ENCODE results near the gene SLC25A26.
A peak's percentile ranks its signal among the peaks of the same experiment; 100 is the strongest.
"Not testable (repeated sequence)": the region's sequence is repeated elsewhere in the genome, so short reads cannot be mapped to it uniquely, and the experiment has no call there.

The SLC25A26 gene

DNA sequence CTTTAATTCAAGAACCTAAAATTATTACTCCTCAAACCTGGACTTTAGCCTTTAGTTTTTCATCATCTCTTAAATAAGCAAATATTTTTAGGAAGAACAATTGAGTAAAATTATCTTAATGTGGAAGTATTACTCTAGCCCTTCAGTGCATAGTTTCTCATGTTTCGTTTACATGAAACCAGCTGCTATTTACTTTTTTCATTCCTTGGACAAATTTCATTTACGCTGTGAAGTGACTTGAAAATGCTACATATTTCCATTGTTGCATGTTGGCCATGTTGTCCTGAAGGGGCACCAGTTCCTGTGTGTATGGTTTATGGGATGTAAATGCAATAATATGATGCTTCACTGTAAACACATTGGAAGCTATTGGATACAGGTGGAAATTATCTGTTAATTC is 49.9 kb downstream of the SLC25A26 start:
- no peak for FAIRE-seq

DNA sequence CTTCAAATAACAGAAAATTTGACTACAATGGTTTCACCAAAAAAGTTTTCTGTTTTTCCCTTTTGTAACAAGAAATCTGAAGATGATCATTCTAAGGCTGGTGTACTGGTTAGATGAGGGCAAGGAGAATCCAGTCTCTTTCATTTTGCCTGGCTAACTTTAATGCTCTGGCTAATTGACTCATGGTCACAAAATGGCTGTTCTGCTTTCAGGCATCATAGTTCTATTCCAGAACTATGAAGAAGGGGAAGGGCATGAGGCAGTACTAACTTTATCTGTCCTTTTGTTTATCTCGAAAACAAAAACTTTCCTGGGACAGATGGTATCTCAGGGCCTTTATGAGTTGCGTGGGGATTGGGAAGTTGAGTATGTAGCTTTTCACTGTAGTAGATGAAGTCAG is 50.4 kb downstream of the SLC25A26 start:
- no peak for FAIRE-seq

- FAIRE-seq, result peak; percentile 21
Observed at GRCh38 chr3:66272016-66272415, 51.2 kb downstream of the SLC25A26 start.

- FAIRE-seq, result not testable (repeated sequence)
Observed at GRCh38 chr3:66274837-66275236, 54.0 kb downstream of the SLC25A26 start.

DNA sequence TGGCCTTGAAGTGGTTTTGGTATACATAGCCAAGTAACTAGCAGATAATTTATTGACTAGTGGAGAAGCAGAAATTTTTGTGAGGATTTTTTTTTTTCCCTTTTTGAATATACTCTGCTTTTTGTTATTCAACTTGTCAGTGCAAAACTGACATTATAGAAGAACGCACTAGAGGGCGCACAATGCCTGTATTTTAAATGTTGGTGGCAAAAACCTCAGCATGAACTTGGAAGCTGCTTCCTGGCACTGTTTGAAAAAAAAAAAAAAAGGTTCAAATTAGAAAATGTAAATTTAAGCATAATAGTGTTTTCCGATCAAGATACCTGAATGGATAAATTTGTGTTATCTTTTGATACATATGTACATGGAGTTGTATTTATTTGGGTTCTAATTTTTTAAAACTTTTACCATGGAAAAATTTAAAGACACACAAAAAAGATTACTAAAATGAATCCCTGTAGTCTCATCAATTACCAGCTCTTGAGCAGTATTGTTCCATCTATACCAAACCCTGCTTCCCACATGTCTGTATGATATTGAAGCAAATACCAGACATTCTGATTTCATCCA is 56.0 kb downstream of the SLC25A26 start:
- peak; percentile 89 for FAIRE-seq

- no peak for FAIRE-seq
Observed at GRCh38 chr3:66279168-66279567, 58.4 kb downstream of the SLC25A26 start.

GRCh38 chr3:66280304-66280703 is 59.5 kb downstream of the SLC25A26 start:
- FAIRE-seq, result no peak

DNA sequence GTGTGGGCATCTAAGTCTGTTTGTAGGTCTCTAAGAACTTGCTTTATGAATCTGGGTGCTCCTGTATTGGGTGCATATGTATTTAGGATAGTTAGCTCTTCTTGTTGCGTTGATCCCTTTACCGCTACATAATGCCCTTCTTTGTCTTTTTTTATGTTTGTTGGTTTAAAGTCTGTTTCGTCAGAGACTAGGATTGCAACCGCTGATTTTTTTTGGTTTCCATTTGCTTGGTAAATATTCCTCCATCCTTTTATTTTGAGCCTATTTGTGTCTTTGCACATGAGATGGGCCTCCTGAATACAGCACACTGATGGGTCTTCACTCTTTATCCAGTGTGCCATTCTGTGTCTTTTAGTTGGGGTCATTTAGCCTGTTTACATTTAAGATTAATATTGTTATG is 71.1 kb downstream of the SLC25A26 start:
- not testable (repeated sequence) for FAIRE-seq

GRCh38 chr3:66297260-66297873 is 76.6 kb downstream of the SLC25A26 start:
- FAIRE-seq, result no peak

DNA sequence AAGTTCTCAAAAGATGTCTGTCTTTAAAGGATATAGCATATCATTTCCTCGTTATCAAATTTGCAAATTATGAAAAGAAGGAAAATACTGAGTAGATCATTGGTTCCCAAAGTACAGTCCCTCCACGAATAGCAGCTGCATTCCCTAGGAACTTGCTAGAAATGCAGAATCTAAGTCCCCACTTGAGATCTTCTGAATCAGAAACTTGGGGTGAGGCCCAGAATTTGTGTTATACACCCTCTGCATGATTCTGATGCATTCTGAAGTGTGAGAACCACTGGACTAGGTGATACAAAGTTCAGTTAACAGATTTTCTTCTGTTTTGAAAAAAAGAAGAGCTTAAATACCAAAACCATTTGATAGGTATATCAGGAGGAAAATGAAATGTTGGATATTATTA is 77.1 kb downstream of the SLC25A26 start:
- FAIRE-seq, result no peak

DNA sequence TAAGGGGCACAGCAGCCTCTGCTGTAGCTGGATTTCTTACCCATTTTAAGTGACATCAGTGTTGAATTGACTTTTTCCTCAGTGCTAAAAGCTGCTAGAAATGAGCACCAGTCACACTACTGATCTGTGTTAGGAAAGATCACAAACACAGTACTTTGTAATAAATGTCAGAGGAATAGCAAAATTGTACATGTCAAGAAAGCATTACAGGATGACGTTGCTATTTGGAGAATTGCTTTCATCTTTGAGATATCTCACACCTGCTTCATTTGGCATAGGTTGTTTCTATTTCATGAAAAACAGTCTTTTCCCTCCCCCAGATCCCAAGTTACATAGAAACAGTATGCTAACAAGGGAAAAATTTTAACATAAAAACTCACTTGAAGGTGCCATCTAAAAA is 77.8 kb downstream of the SLC25A26 start:
- FAIRE-seq, result no peak

DNA sequence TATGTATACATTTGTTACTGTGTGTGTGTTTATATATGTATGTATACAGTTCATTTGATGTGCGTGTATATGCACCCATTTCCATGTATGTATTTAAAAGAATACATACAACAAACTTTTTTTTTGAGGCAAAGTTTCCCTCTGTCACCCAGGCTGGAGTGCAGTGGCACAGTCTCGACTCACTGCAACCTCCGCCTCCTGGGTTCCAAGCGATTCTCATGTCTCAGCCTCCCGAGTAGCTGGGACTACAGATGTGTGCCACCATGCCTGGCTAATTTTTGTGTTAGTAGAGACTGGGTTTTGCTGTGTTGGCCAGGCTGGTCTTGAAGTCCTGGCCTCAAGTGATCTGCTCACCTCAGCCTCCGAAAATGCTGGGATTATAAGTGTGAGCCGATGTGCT is 78.3 kb downstream of the SLC25A26 start:
- not testable (repeated sequence) for FAIRE-seq

DNA sequence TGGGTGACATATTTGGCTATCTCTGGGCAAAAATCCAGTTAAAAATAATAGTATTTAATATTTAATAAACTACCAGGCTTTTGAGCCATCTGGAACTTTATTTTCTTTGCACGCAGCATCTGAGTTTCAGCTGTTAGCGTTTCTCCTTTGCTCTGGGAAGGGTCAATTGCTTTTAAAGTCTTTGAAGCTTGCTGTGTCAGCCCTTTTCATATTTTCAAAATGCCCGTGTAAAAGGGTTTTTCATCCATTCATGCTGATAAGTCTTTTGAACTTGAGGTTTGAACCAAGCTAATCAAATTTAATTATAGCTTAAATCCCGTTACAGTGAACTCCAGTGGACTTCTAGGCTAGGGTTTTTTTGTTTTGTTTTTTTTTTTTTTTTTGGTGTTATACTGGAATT is 79.1 kb downstream of the SLC25A26 start:
- no peak for FAIRE-seq

DNA sequence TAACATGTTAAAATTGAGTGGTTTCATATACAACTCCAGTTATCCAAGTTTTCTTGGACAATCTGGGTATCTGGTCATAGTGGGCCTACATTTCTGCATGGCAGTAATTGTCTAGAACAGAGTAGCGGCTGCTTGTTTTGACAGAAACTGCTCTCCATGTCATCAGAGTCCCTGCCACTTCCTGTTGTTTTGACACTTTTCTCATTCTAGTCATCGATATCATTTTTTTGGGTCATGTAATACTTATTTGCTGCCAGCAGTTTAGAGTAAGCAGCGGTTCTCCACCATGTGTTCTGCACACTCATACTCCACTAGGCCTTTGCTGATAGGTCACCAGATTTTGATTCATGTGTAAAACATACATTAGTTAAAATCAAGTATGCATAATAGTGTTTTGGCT is 81.5 kb downstream of the SLC25A26 start:
- FAIRE-seq, result no peak

DNA sequence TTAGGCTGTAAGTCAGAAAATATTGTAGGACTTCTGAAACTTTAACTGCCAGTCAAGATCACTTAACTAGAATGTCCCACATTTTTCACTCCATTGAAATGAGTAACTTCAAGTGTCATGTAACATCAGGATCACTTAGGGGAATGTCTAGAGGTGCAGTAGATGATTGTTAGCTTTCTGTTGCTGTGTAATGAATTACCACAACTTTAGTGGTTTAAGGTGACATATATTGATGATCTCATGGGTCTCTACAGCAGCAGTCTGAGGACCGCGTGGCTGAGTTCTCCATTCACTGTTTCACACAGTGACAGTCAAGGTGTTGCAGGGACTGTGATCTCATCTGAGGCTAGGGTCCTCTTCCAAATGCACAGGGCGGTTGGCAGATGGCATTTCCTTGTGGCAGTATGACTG is 82.7 kb downstream of the SLC25A26 start:
- no peak for FAIRE-seq

DNA sequence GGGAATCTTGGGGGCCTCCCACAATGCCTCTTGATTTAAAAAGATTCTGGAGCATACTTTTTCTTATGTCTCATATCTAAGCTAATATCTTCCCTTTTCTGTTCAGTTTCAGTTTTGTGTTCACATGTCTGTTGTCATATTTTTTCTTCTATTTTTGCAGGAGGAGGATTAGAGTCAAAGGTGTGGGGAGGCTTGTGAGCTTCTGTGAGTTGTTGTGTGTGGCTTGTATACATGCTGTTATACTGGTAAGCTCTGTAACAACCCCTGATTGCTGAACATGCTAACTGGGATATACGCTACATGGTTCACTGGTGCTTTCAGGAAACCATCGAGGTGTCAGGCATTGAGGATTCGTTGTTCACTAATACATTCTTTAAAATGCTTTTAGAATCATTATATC is 83.5 kb downstream of the SLC25A26 start:
- no peak for FAIRE-seq

DNA sequence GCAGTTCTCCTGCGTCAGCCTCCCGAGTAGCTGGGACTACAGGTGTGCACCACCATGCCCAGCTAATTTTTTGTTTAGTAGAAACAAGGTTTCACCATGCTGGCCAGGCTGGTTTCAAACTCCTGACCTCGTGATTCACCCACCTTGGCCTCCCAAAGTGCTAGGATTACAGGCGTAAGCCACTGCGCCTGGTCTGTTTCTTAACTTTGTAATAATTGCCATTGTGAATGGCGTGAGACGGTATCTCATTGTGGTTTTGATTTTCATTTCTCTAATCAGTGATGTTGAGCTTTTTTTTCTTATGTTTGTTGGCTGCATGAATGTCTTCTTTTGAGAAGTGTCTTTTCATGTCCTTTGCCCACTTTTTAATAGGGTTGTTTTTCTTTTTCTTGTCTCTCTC is 85.3 kb downstream of the SLC25A26 start:
- FAIRE-seq, result not testable (repeated sequence)

DNA sequence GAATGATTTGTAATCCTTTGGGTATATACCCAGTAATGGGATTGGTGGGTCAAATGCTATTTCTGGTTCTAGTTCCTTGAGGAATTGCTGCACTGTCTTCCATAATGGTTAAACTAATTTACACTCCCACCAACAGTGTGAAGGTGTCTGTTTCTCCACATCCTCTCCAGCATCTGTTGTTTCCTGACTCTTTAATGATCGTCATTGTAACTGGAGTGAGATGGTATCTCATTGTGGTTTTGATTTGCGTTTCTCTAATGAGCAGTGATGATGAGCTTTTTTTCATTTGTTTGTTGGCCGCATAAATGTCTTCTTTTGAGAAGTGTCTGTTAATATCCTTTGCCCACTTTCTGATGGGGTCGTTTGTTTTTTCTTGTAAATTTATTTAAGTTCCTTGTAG is 86.2 kb downstream of the SLC25A26 start:
- not testable (repeated sequence) for FAIRE-seq

DNA sequence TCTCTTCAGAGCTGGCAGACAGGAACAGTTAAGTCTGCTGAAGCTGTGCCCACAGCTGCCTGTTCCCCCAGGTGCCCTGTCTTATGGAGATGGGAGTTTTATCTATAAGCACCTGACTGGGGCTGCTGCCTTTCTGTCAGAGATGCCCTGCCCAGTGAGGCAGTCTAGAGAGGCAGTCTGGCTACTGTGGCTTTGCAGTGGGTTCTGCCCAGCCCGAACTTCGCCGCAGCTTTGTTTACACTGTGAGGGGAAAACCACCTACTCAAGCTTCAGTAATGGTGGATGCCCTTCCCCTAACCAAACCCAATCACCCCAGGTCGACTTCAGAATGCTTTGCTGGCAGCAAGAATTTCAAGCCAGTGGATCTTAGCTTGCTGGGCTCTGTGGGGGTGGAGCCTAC is 91.2 kb downstream of the SLC25A26 start:
- FAIRE-seq, result no peak

- no peak for FAIRE-seq
Observed at GRCh38 chr3:66314455-66314854, 93.7 kb downstream of the SLC25A26 start.

GRCh38 chr3:66317750-66318376 is 97.1 kb downstream of the SLC25A26 start:
- no peak for FAIRE-seq

DNA sequence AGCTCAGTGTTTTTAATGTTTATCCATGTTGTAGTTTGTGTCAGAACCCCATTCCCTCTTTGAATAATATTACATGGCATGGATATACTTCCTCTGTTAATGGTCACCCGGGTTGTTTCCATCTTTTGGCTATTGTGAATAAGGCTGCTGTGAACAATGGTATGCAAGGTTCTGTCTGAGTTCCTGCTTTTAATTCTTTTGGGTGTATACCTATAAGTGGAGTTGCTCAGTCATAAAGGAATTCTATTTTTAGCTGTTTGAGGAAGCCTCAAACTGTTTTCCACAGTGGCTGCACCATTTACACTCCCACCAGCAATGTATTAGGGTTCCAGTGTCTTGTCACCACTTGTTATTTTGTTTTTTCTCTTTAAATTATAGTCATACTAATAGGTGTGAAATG is 99.6 kb downstream of the SLC25A26 start:
- FAIRE-seq, result no peak

- no peak for FAIRE-seq
Observed at GRCh38 chr3:66322436-66322835, 101.6 kb downstream of the SLC25A26 start.

DNA sequence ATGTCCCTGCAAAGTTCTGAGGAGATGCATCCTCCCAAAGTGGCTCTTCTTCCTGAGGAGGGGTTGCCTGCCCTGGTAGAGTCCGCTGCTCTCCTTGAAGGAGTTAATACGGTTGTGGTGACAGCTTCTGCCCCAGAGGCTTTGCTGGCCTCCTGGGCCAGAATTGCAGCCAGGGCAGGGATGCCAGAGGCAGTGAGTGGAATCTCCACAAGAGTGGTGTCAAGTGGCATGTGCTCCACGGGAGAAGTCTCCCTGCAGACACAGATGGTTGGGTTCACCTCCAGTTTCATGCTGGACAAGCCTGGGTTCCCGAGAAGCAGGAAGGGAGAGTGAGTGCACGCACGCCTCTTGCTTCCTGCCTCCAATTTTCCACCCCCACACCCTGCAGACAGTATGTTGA is 105.5 kb downstream of the SLC25A26 start:
- no peak for FAIRE-seq

- FAIRE-seq, result no peak
Observed at GRCh38 chr3:66335671-66336070, 114.9 kb downstream of the SLC25A26 start.
